Thyroid gland (tissue), 4 donors: ENCODE data around the gene ITGBL1. TPM values are rescaled to one million over a fixed set of nuclear protein-coding genes. Genes with fewer than 3 reads are reported as not detected.

Experiments
- DNase-seq, 2 donors: peaks; one replicate each; pipeline ENCODE4 v3.0.0-alpha.2; 2019
- H3K27ac ChIP-seq, 3 donors: fragments of 200-600 bp; sonication (generic); 1 replicate in 2 of 3; 2 replicates in 1 of 3; pipeline ENCODE4 v1.5.1; 2016 to 2019; ENCODE audit warnings: mild to moderate bottlenecking in 1 of 3, moderate library complexity in 1 of 3
- H3K27me3 ChIP-seq: fragments of 200-600 bp; sonication (generic); one replicate; pipeline ENCODE4 v1.5.1; 2019
- H3K36me3 ChIP-seq, 2 donors: fragments of 200-600 bp; sonication (generic); one replicate each; pipeline ENCODE4 v1.5.1; 2016 to 2019
- H3K4me1 ChIP-seq, 2 donors: fragments of 200-600 bp; sonication (generic); one replicate each; pipeline ENCODE4 v1.5.1; 2017 to 2019
- H3K4me3 ChIP-seq, 3 donors: fragments of 200-600 bp; sonication (generic); replicated peaks in 1 of 3; 1 replicate in 2 of 3; 2 replicates in 1 of 3; pipeline ENCODE4 v1.5.1; 2016; ENCODE audit warnings: mild to moderate bottlenecking in 1 of 3
- H3K9me3 ChIP-seq: fragments of 200-600 bp; sonication (generic); one replicate; pipeline ENCODE4 v1.5.1; 2017
- POLR2A ChIP-seq, 2 donors: fragments of 450-650 bp; IDR thresholded peaks; one replicate each; pipeline ENCODE4 v1.6.1; 2017; ENCODE audit warnings: antibody characterized with exemption in 2 of 2, mild to moderate bottlenecking in 2 of 2, moderate library complexity in 1 of 2
- WGBS, 2 donors: methylation state at CpG; one replicate each; pipeline ENCODE4 v1.1.5; 2017; 5-methylcytosine and 5-hydroxymethylcytosine counted together
- intact Hi-C: fragments of 100-400 bp; cut with DNase I; formaldehyde crosslinking; loops from one replicate; pipeline ENCODE4 v1.15.1; 2023
- total RNA-seq, 4 donors: library from RNA; depleted of rRNA; stranded (reverse); fragments of >200 nt; gene quantifications; one replicate each; pipeline ENCODE4 v1.2.3, GENCODE V29; 2016
- TF ChIP-seq, protein P1 (sequence below), 6 experiments: fragments of 200-600 bp in 3 of 6; fragments of 450-650 bp in 3 of 6; sonication (generic) in 3 of 6; IDR thresholded peaks; one replicate each; pipeline ENCODE4 v1.5.1; 2016 to 2019; ENCODE audit warnings: antibody characterized with exemption in 6 of 6, mild to moderate bottlenecking in 2 of 6, inconsistent platforms in 1 of 6, moderate library complexity in 1 of 6

Gene ITGBL1
- total RNA-seq, 4 donors from 2014 or later, result 3.4 to 20.6 (median 4.5) TPM

DNA sequence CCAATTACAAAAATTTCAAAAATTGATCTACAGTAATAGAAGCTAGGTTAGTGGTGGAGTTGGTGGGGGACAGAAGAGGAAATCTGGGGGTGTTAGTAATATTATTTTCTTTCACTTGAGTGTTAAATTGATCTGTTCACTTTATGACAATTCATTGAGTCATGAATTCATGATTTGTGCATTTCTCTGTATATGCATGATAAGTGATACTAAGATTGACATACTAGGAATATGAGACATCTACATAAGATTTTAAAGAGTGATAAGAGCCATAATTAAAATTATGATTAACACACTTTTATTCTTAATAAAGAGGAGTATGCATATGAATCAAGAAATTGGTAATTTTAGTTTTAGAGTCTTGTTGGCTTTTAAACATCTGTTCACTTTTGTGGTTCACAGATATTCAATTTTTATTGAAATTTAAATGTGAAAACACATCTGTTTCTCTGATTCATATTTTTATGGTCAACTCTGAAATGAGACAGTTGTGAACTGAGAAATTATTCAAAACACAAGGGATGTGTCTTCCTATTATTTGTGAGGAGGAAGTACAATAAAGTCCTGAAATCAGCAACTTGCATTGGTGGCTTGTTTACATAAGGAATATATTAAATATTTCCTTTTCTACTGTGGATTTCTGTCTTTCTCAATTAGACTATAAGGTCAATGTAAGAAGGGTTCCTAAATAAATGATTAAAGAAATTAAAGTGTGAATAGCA lies 196.5 kb downstream of the ITGBL1 start:
- no peaks in the 10 kb centered on the region for H3K9me3 ChIP-seq
- H3K36me3 ChIP-seq, result no peaks in the 10 kb centered on the region
- intact Hi-C loops, result no loop called here
- H3K27me3 ChIP-seq, result no peaks in the 10 kb centered on the region
- no peak for TF ChIP-seq POLR2A (IDR thresholded peaks at IDR 0.05)
- no peak overlapping the region for H3K27ac ChIP-seq
- H3K4me1 ChIP-seq, result no peaks in the 10 kb centered on the region
- no peak overlapping the region for H3K4me3 ChIP-seq
- no peak for DNase-seq

DNA sequence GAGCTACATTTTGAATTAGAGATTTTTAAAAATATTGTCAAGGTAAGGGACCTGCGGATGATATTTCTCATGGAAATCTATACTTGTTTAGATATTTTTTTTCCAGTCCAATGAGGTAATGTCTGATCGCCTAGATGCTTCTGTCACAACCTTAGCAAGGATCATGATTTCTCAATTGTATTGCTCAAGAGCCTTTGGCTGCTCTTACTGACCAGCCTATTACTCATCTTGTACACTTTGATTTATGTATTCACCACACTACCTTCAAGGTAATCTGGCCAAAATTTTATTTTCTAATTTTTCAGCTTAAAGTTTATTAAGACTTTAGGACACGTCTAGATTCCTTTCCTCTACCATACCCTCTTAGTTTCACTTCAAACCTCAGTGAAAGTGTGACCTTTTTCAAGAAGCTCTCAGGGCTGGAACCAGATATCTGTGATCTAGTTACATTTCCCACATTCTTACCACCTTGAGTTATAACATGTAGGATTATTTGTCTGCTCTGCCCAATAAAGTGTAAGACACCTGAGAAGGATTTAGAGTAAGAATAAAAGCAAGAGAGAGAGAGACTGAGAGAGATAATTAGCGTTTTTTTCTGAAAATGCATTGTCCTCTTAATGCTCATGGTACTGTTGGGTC lies 197.1 kb downstream of the ITGBL1 start:
- H3K27ac ChIP-seq, result no peak overlapping the region
- H3K4me3 ChIP-seq, result no peak overlapping the region
- intact Hi-C loops, result no loop called here
- no peaks in the 10 kb centered on the region for H3K9me3 ChIP-seq
- 67 to 79% methylated on average over 4 of the region's 4 CpGs for WGBS, 2 donors
- DNase-seq, result no peak
- H3K4me1 ChIP-seq, result no peaks in the 10 kb centered on the region
- no peaks in the 10 kb centered on the region for H3K36me3 ChIP-seq
- no peak for TF ChIP-seq POLR2A (IDR thresholded peaks at IDR 0.05)
- TF ChIP-seq, protein P1, sequence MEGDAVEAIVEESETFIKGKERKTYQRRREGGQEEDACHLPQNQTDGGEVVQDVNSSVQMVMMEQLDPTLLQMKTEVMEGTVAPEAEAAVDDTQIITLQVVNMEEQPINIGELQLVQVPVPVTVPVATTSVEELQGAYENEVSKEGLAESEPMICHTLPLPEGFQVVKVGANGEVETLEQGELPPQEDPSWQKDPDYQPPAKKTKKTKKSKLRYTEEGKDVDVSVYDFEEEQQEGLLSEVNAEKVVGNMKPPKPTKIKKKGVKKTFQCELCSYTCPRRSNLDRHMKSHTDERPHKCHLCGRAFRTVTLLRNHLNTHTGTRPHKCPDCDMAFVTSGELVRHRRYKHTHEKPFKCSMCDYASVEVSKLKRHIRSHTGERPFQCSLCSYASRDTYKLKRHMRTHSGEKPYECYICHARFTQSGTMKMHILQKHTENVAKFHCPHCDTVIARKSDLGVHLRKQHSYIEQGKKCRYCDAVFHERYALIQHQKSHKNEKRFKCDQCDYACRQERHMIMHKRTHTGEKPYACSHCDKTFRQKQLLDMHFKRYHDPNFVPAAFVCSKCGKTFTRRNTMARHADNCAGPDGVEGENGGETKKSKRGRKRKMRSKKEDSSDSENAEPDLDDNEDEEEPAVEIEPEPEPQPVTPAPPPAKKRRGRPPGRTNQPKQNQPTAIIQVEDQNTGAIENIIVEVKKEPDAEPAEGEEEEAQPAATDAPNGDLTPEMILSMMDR (IDR thresholded peaks at IDR 0.05), result no peak
- no peaks in the 10 kb centered on the region for H3K27me3 ChIP-seq

DNA sequence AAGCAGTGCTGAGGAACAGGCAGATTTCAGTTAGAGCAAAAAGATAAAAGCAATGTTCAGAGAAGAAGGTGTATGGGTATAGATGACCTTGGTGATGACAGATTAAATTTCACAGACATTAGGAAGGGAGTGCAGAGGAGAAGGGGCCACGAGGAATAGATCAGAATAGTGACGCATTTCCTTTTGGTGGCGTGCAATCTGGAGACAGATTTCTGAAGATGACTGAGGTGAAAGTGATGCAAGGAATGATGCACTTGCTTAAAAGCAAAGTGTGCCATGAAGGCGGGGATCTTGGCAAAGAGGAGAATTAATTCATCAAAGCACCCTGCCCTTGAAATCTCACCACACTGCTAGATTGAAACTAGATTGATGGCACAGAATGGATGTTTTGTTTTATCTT lies 202.4 kb downstream of the ITGBL1 start:
- intact Hi-C loops, result no loop called here
- TF ChIP-seq POLR2A (IDR thresholded peaks at IDR 0.05), result no peak
- TF ChIP-seq, protein P1 (IDR thresholded peaks at IDR 0.05), result no peak
- H3K36me3 ChIP-seq, result no peaks in the 10 kb centered on the region
- H3K9me3 ChIP-seq, result no peaks in the 10 kb centered on the region
- 88 to 89% methylated on average over 4 of the region's 4 CpGs for WGBS, 2 donors
- no peak overlapping the region for H3K4me3 ChIP-seq
- no peaks in the 10 kb centered on the region for H3K27me3 ChIP-seq
- no peak overlapping the region for H3K27ac ChIP-seq
- H3K4me1 ChIP-seq, result no peaks in the 10 kb centered on the region
- no peak for DNase-seq

DNA sequence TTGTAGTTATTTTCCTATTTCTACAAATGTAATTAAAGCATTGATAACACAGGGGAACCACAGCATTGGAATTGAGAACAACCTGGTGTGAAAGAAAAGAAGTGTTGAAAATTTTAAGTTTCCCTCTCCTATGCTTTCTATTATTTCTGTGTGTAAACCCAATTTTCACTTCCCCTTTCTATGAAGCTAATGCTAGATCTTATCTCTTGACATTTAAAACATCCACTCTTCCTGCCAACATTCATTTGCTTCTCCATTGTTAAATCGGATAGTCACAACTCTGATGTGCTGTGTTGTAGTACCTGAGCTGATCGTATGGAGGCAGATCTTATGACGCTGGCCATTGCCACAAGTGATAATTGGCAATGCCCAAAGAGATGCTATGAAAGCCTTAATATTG lies 203.0 kb downstream of the ITGBL1 start:
- 78 to 88% methylated on average over 3 of the region's 3 CpGs for WGBS, 2 donors
- H3K4me1 ChIP-seq, result no peaks in the 10 kb centered on the region

DNA sequence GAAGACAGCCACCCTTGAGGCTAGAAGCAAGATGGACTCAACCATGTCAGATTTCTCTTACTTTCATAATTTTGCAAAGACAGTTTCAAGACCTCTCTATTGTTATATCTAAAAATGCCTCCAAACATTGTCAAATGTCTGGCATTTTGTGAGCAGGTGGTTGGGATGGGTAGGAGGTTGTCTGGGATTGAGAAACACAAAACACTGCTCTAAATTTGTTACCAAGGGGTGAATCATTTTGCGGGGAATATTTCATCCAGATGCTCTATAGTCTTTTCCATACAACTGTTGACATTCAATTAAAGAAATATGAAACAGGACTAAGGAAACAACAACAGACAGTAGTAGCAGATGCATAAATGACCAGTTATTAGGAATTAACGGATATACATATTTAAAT lies 208.2 kb downstream of the ITGBL1 start:
- Histone ChIP-seq H3K4me1 (no peaks in the 10 kb centered on the region), H3K27me3 (no peaks in the 10 kb centered on the region), H3K36me3 (no peaks in the 10 kb centered on the region), H3K4me3 (no peak overlapping the region), H3K9me3 (no peaks in the 10 kb centered on the region), H3K27ac (no peak overlapping the region)
- no peak for DNase-seq
- intact Hi-C loops, result no loop called here
- WGBS, 2 donors, result 96% methylated on average over 2 of the region's 2 CpGs
- TF ChIP-seq, protein P1 (IDR thresholded peaks at IDR 0.05), result no peak
- TF ChIP-seq POLR2A (IDR thresholded peaks at IDR 0.05), result no peak

More for the DNA sequence above, 203.0 kb downstream of the ITGBL1 start:
- H3K36me3 ChIP-seq, result no peaks in the 10 kb centered on the region
- no peak overlapping the region for H3K4me3 ChIP-seq
- DNase-seq, result no peak
- intact Hi-C loops, result no loop called here
- H3K27ac ChIP-seq, result no peak overlapping the region
- TF ChIP-seq, protein P1 (IDR thresholded peaks at IDR 0.05), result no peak
- no peak for TF ChIP-seq POLR2A (IDR thresholded peaks at IDR 0.05)
- no peaks in the 10 kb centered on the region for H3K27me3 ChIP-seq
- no peaks in the 10 kb centered on the region for H3K9me3 ChIP-seq
